Endothelial cell of umbilical vein (primary cell): ENCODE results near the gene IFITM10. TPM values are rescaled to one million over a fixed set of nuclear protein-coding genes. Genes with fewer than 3 reads are reported as not detected.

ENCODE experiments used
- BruUV-seq: library from RNA; stranded (reverse); fragments of 400-500 nt; replicated peaks from 2 replicates; lab custom pipeline; 2021; lab: Mats Ljungman, UMichigan
- CTCF ChIA-PET: fragments of 300-600, 350-600 bp; sonication (Branson Sonifier 250); formaldehyde crosslinking; loops from one replicate; lab custom pipeline; 2021; ENCODE audit warnings: antibody characterized with exemption, inconsistent platforms; lab: Charles Lee
- POLR2A ChIA-PET: fragments of 300-600, 350-600 bp; sonication (Branson Sonifier 250); formaldehyde crosslinking; loops from one replicate; lab custom pipeline; 2021; ENCODE audit warnings: antibody characterized with exemption, inconsistent platforms; lab: Charles Lee
- DNase-seq: peaks from one replicate; pipeline ENCODE4 v3.0.0-alpha.2; 2011; ENCODE audit warnings: low read depth, low spot score
- FAIRE-seq: peaks from 2 replicates; lab custom pipeline; 2011; peaks lifted over from hg19 to GRCh38; lab: Jason Lieb, UNC
- H2AFZ ChIP-seq: 2 replicates; pipeline ENCODE4 v1.6.0; 2012; ENCODE audit warnings: low read depth, low read length, control low read depth, inconsistent platforms
- H3K27ac ChIP-seq: 2 replicates; pipeline ENCODE4 v1.5.1; 2011; ENCODE audit warnings: low read depth, mild to moderate bottlenecking, control low read depth, low read length, moderate library complexity; ENCODE audit not compliant: insufficient read depth
- H3K27me3 ChIP-seq, 2 experiments: 2 replicates each; pipeline versions ENCODE4 v1.6.0 to v1.6.1; 2011; ENCODE audit warnings: low read length in 2 of 2, mixed read lengths in 1 of 2; ENCODE audit not compliant: control insufficient read depth in 2 of 2, insufficient read depth in 2 of 2
- H3K36me3 ChIP-seq, 2 experiments: 2 replicates in 1 of 2; 3 replicates in 1 of 2; pipeline ENCODE4 v1.5.1; 2011; ENCODE audit warnings: low read length in 2 of 2, mild to moderate bottlenecking in 1 of 2, moderate library complexity in 1 of 2; ENCODE audit not compliant: control insufficient read depth in 2 of 2, insufficient read depth in 2 of 2; ENCODE audit errors: extremely low read depth in 1 of 2
- H3K4me1 ChIP-seq: 3 replicates; pipeline ENCODE4 v1.5.1; 2011; ENCODE audit warnings: mild to moderate bottlenecking, low read length; ENCODE audit not compliant: control insufficient read depth, insufficient read depth; ENCODE audit errors: extremely low read depth
- H3K4me2 ChIP-seq: 2 replicates; pipeline ENCODE4 v1.6.1; 2011; ENCODE audit warnings: low read length, control low read depth, mixed read lengths; ENCODE audit not compliant: insufficient read depth
- H3K4me3 ChIP-seq, 3 experiments: fragments of 200-600 bp in 1 of 3; sonication (generic), shearing (Covaris generic) in 1 of 3; replicated peaks in 1 of 3; 2 replicates each; pipeline ENCODE4 v1.5.1; 2011 to 2016; ENCODE audit warnings: control low read depth in 3 of 3, low read length in 3 of 3, mild to moderate bottlenecking in 2 of 3, inconsistent platforms in 1 of 3, low read depth in 1 of 3, moderate library complexity in 1 of 3; ENCODE audit not compliant: insufficient read depth in 1 of 3
- H3K79me2 ChIP-seq: 2 replicates; pipeline ENCODE4 v1.6.0; 2012; ENCODE audit warnings: low read length, inconsistent platforms; ENCODE audit not compliant: control insufficient read depth, insufficient read depth
- H3K9ac ChIP-seq: replicated peaks from 2 replicates; pipeline ENCODE3; 2011; ENCODE audit warnings: low read length, control low read depth; ENCODE audit not compliant: insufficient read depth; ENCODE audit errors: extremely low read depth
- H3K9me1 ChIP-seq: replicated peaks from 3 replicates; pipeline ENCODE4 v1.6.0; 2011; ENCODE audit warnings: mild to moderate bottlenecking, low read length; ENCODE audit not compliant: control insufficient read depth, insufficient read depth; ENCODE audit errors: extremely low read depth
- H3K9me3 ChIP-seq: replicated peaks from 2 replicates; pipeline ENCODE4 v1.5.1; 2012; ENCODE audit warnings: low read length, inconsistent platforms; ENCODE audit not compliant: control insufficient read depth, insufficient read depth
- H4K20me1 ChIP-seq: replicated peaks from 2 replicates; pipeline ENCODE3; 2011; ENCODE audit warnings: mild to moderate bottlenecking, low read length; ENCODE audit not compliant: control insufficient read depth, insufficient read depth; ENCODE audit errors: extremely low read depth
- FOS ChIP-seq: IDR thresholded peaks from 2 replicates; pipeline ENCODE4 v1.6.1; 2011; ENCODE audit warnings: mild to moderate bottlenecking, low read length, moderate library complexity, borderline replicate concordance; ENCODE audit not compliant: insufficient read depth
- JUN ChIP-seq: IDR thresholded peaks from 2 replicates; pipeline ENCODE4 v1.6.1; 2011; ENCODE audit warnings: borderline replicate concordance, low read depth; ENCODE audit not compliant: insufficient read length, insufficient read depth
- POLR2A ChIP-seq: IDR thresholded peaks from 2 replicates; pipeline ENCODE4 v1.6.1; 2012; ENCODE audit warnings: low read depth, mild to moderate bottlenecking, control low read depth, low read length
- POLR2AphosphoS5 ChIP-seq: IDR thresholded peaks from 2 replicates; pipeline ENCODE4 v1.6.1; 2012; ENCODE audit warnings: low read depth, mild to moderate bottlenecking, control low read depth, low read length, moderate library complexity; ENCODE audit not compliant: insufficient read depth
- dilution Hi-C: fragments of 300-500 bp; cut with MboI; formaldehyde crosslinking; loops from one replicate; pipeline ENCODE4 v1.15.0; 2019; ENCODE audit warnings: low sequenced_read_pairs; ENCODE audit not compliant: extremely low pct_ligation_motif_present
- intact Hi-C: fragments of 100-400 bp; cut with micrococcal nuclease; formaldehyde crosslinking; loops from one replicate; pipeline ENCODE4 v1.10.0; 2022
- polyA plus RNA-seq, 4 experiments: library from polyadenylated mRNA; depleted of rRNA in 3 of 4; stranded (reverse) in 3 of 4; unstranded in 1 of 4; fragments of >200 nt; gene quantifications; 2 replicates each; pipeline versions ENCODE4 v1.2.1 to v1.2.3, GENCODE V29; 2011 to 2012; ENCODE audit warnings: missing spikeins in 1 of 4
- total RNA-seq: library from RNA; stranded (reverse); gene quantifications from 2 replicates; pipeline ENCODE4 v1.2.3, GENCODE V29; 2021
- TF ChIP-seq, protein P1 (sequence below): IDR thresholded peaks from 2 replicates; pipeline ENCODE4 v1.6.1; 2011; ENCODE audit not compliant: insufficient read depth, insufficient read length
- TF ChIP-seq, protein P2 (sequence below), 2 donors: IDR thresholded peaks; 1 replicate in 1 of 2; 2 replicates in 1 of 2; pipeline ENCODE4 v1.5.1; 2011; ENCODE audit warnings: low read length in 2 of 2, mild to moderate bottlenecking in 2 of 2, moderate library complexity in 2 of 2, control low read depth in 1 of 2, inconsistent platforms in 1 of 2, low read depth in 1 of 2; ENCODE audit not compliant: insufficient read depth in 1 of 2; ENCODE audit errors: extremely low read depth in 1 of 2

The IFITM10 gene
- total and polyA plus RNA-seq, 2 donors (not counting 3 experiments of a cell fraction or from before 2014, with no cell fraction given) = 0.04 to 0.66 TPM

DNA sequence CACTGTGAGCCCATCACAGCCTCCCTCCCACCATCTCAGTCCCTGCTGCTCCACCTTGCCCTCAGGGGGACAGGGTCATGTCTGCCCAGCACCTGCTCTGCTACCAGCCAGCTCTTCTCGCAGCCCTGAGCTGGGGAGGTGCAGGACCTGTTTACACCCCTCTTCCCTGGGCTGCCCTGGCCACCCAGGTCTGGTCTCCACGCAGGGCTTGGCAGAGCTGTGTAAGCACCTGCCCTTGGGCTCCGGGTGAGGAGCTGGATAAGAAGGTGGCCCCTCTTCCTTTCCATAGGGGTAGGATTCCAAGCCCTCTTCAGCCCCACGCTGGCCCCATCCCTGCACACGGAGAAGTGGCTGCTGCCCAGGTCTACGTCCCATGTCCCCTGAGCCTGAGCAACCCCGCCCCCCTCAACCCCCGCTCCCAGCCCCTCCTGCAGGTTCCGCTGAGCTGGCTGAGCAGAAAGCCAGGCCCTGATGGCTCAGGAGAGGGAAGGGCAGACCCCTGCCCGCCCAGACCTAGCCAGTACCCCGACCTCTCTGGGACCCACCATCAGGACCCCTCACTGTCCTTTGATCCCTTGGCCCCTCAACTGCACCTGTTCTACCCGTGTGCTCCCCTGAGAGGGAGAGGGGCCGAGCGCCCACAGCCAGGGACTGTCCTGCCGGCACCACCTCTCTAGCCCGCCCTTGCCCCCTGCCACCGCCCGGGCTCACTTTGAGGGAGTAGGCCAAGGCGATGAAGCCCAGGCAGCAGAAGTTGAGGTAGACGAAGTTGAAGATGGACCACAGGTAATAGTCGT lies 3.2 kb downstream of the IFITM10 start:
- Histone ChIP-seq H3K79me2 (no peaks in the 10 kb centered on the region), H4K20me1 (no peaks in the 10 kb centered on the region), H3K4me3 (no peak overlapping the region), H3K4me1 (no peaks in the 10 kb centered on the region), H3K27ac (no peak overlapping the region), H3K9me3 (no peaks in the 10 kb centered on the region), H2AFZ (no peak overlapping the region), H3K9ac (no peak overlapping the region), H3K36me3 (no peaks in the 10 kb centered on the region), H3K27me3 (peaks cover 15 to 16% of the 10 kb centered on the region in 2 experiments), H3K9me1 (no peaks in the 10 kb centered on the region), H3K4me2 (no peak overlapping the region)
- intact Hi-C loops = no loop called here
- ChIA-PET CTCF (no interaction called here), POLR2A (no interaction called here)
- no peak for FAIRE-seq
- TF ChIP-seq, protein P1, sequence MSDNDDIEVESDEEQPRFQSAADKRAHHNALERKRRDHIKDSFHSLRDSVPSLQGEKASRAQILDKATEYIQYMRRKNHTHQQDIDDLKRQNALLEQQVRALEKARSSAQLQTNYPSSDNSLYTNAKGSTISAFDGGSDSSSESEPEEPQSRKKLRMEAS = no peak
- TF ChIP-seq, protein P2, sequence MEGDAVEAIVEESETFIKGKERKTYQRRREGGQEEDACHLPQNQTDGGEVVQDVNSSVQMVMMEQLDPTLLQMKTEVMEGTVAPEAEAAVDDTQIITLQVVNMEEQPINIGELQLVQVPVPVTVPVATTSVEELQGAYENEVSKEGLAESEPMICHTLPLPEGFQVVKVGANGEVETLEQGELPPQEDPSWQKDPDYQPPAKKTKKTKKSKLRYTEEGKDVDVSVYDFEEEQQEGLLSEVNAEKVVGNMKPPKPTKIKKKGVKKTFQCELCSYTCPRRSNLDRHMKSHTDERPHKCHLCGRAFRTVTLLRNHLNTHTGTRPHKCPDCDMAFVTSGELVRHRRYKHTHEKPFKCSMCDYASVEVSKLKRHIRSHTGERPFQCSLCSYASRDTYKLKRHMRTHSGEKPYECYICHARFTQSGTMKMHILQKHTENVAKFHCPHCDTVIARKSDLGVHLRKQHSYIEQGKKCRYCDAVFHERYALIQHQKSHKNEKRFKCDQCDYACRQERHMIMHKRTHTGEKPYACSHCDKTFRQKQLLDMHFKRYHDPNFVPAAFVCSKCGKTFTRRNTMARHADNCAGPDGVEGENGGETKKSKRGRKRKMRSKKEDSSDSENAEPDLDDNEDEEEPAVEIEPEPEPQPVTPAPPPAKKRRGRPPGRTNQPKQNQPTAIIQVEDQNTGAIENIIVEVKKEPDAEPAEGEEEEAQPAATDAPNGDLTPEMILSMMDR (IDR thresholded peaks at IDR 0.05; ENCODE audit: extremely low read depth in 1 of 2, insufficient read depth in 1 of 2, low read depth in 1 of 2, low read length in 2 of 2) = no peak
- TF ChIP-seq POLR2AphosphoS5 (no peak), FOS (no peak), POLR2A (no peak), JUN (no peak)
- no TSS peak for BruUV-seq
- no peak for DNase-seq
- dilution Hi-C loops = no loop called here
